Heart left ventricle (tissue), 11 donors: ENCODE data around the gene UBR3. TPM values are rescaled to one million over a fixed set of nuclear protein-coding genes. Genes with fewer than 3 reads are reported as not detected.

Experiments used
- polyA plus RNA-seq, 2 donors: library from polyadenylated mRNA; stranded (reverse); fragments of 200-250 nt; gene quantifications; one replicate each; pipeline ENCODE4 v1.2.3, GENCODE V29; 2013
- total RNA-seq, 9 donors: library from RNA; depleted of rRNA in 2 of 9; stranded (reverse); fragments of >200 nt in 2 of 9; fragmentation: NEBNext Ultra II Directional in 3 of 9; extraction: Animal tissue kit (Norgen Biotek cat#: 25700) in 3 of 9; gene quantifications; one replicate each; pipeline versions ENCODE4 v1.1.0 to v1.2.4, GENCODE V29; 2016 to 2023
- donor health status: ischemic (EF 13 %, LVEDD 7.1; RV severe dilation, severe dysfunction).
- donor health status: healthy with polysubstance abuse.
- donor health status: DM: no; HTN: yes; CAD: no.
- donor health status: DM: no; HTN: no; CAD: no.
- donor health status: ischemic (EF 25% LVEDD 5.7; RV mildly dilated, moderate dysfunction).
- donor health status: healthy.
- donor health status: DM: yes; HTN: yes; CAD: no.
- donor health status: PGD.
- donor health status: nonischemic (EF 23%, LVEDD 6.1; RV moderate dilation, normal function).

Gene UBR3
- total and polyA plus RNA-seq, 11 donors: 34.8 to 137 (median 106) TPM

Other genes with a start within 250 kb of the UBR3 start
- 10 to 100 TPM; 19.9 to 48.8 (median 39.9) TPM for gene PPIG, start 243.1 kb upstream of the UBR3 start, total RNA-seq
- 10 to 100 TPM; 23.9 to 69.6 TPM for gene PPIG, start 243.1 kb upstream of the UBR3 start, polyA plus RNA-seq
- gene CFAP210, start 133.0 kb upstream of the UBR3 start, total RNA-seq: not detected
- gene CFAP210, start 133.0 kb upstream of the UBR3 start, polyA plus RNA-seq: under 1 TPM in 1 of 2 donors, not detected in 1; 0.11 TPM
- 1 to 10 TPM; 1.5 to 5.4 (median 3.0) TPM for gene PHOSPHO2, start 133.0 kb upstream of the UBR3 start, total RNA-seq
- 1 to 10 TPM in 1 of 2 donors, under 1 TPM in 1; 0.80 to 2.0 TPM for gene PHOSPHO2, start 133.0 kb upstream of the UBR3 start, polyA plus RNA-seq
- gene KLHL23, start 93.6 kb upstream of the UBR3 start, total RNA-seq: 10 to 100 TPM in 6 of 9 donors, 1 to 10 TPM in 3; 7.1 to 15.1 (median 12.4) TPM
- 10 to 100 TPM; 10.1 to 14.2 TPM for gene KLHL23, start 93.6 kb upstream of the UBR3 start, polyA plus RNA-seq
- gene SSB, start 28.6 kb upstream of the UBR3 start, total RNA-seq: 10 to 100 TPM; 37.4 to 60.6 (median 53.9) TPM
- 10 to 100 TPM; 42.7 to 94.0 TPM for gene SSB, start 28.6 kb upstream of the UBR3 start, polyA plus RNA-seq
- gene METTL5, start 2.5 kb upstream of the UBR3 start, total RNA-seq: 10 to 100 TPM; 50.8 to 73.5 (median 69.5) TPM
- 100 to 1,000 TPM in 1 of 2 donors, 10 to 100 TPM in 1; 71.0 to 120 TPM for gene METTL5, start 2.5 kb upstream of the UBR3 start, polyA plus RNA-seq